Gastrocnemius medialis (tissue), 4 donors: ENCODE data around the gene FSIP1. TPM values are rescaled to one million over a fixed set of nuclear protein-coding genes. Genes with fewer than 3 reads are reported as not detected.

ENCODE experiments used
- ATAC-seq, 2 donors: fragments of 150-250 bp; one replicate each; pipeline ENCODE4 v1.9.1; 2016
- DNase-seq, 2 donors: peaks; one replicate each; pipeline ENCODE4 v3.0.0-alpha.2; 2019
- H3K27ac ChIP-seq, 4 donors: fragments of 200-600 bp; sonication (generic); 1 replicate in 1 of 4; 2 replicates in 3 of 4; pipeline ENCODE4 v1.5.1; 2016 to 2018; ENCODE audit warnings: mild to moderate bottlenecking in 2 of 4, moderate library complexity in 1 of 4
- H3K27me3 ChIP-seq, 3 donors: fragments of 200-600 bp; sonication (generic) in 2 of 3; 1 replicate in 1 of 3; 2 replicates in 2 of 3; pipeline versions ENCODE4 v1.5.1 to v1.6.0; 2016 to 2019; ENCODE audit warnings: mild to moderate bottlenecking in 1 of 3, moderate library complexity in 1 of 3
- H3K36me3 ChIP-seq, 2 donors: fragments of 200-600 bp; sonication (generic) in 1 of 2; one replicate each; pipeline ENCODE4 v1.5.1; 2017 to 2018
- H3K4me1 ChIP-seq, 2 donors: fragments of 200-600 bp; sonication (generic) in 1 of 2; one replicate each; pipeline ENCODE4 v1.5.1; 2016 to 2017; ENCODE audit warnings: mild to moderate bottlenecking in 2 of 2
- H3K4me3 ChIP-seq, 4 donors: fragments of 200-600 bp; sonication (generic) in 3 of 4; 1 replicate in 1 of 4; 2 replicates in 3 of 4; pipeline ENCODE4 v1.5.1; 2016 to 2019; ENCODE audit warnings: mild to moderate bottlenecking in 2 of 4
- H3K9me3 ChIP-seq, 3 donors: fragments of 200-600 bp; sonication (generic) in 2 of 3; 1 replicate in 1 of 3; 2 replicates in 2 of 3; pipeline ENCODE4 v1.5.1; 2016 to 2019
- POLR2A ChIP-seq, 2 donors: fragments of 450-650 bp; IDR thresholded peaks; one replicate each; pipeline ENCODE4 v1.6.1; 2017; ENCODE audit warnings: antibody characterized with exemption in 2 of 2, mild to moderate bottlenecking in 2 of 2, moderate library complexity in 2 of 2
- in situ Hi-C, 4 donors: fragments of 200-750 bp; cut with MboI; loops; one replicate each; pipeline versions ENCODE4 v1.15.0 to v1.8.0; 2017; ENCODE audit warnings: low sequenced_read_pairs in 4 of 4
- intact Hi-C: fragments of 100-400 bp; cut with DNase I; formaldehyde crosslinking; loops from one replicate; pipeline ENCODE4 v1.15.1; 2023; ENCODE audit warnings: low total_unique reads
- total RNA-seq, 4 donors: library from RNA; depleted of rRNA; stranded (reverse); fragments of >200 nt; gene quantifications; one replicate each; pipeline versions ENCODE4 v1.1.0 to v1.2.3, GENCODE V29; 2016
- TF ChIP-seq, protein P1 (sequence below), 5 experiments: fragments of 450-650 bp in 3 of 5; fragments of 200-600 bp in 2 of 5; sonication (generic) in 2 of 5; IDR thresholded peaks in 4 of 5; conservative IDR thresholded peaks in 1 of 5; 1 replicate in 4 of 5; 2 replicates in 1 of 5; pipeline ENCODE4 v1.5.1; 2016 to 2019; ENCODE audit warnings: antibody characterized with exemption in 5 of 5, mild to moderate bottlenecking in 3 of 5, moderate library complexity in 3 of 5

Gene FSIP1
- total RNA-seq, 4 donors from 2014 or later: 0.11 to 23.9 (median 1.0) TPM; not detected in 1

DNA sequence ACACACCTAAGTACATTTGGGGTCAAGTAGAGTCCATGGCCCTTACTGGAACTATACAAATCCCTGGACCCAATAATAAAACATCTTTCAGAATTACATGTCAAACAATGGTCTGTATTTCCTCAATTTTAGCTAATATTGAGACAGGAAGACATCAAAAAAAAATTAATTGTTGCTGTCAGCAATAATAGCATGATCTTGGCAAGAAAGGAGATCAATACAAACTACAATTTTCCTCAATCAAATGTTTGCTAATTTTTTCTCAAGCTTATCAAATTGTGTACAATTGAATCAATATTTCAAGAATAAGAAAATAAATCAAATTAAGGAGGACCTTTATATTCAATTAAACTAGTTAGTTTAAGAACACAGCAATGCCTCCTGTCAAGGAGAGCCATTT, 62.6 kb downstream of the FSIP1 start:
- no peaks in the 10 kb centered on the region for H3K27me3 ChIP-seq
- no peak for ATAC-seq
- no peak for DNase-seq
- no peaks in the 10 kb centered on the region for H3K4me1 ChIP-seq
- H3K4me3 ChIP-seq: no peak overlapping the region
- TF ChIP-seq POLR2A (IDR thresholded peaks at IDR 0.05): no peak
- TF ChIP-seq, protein P1, sequence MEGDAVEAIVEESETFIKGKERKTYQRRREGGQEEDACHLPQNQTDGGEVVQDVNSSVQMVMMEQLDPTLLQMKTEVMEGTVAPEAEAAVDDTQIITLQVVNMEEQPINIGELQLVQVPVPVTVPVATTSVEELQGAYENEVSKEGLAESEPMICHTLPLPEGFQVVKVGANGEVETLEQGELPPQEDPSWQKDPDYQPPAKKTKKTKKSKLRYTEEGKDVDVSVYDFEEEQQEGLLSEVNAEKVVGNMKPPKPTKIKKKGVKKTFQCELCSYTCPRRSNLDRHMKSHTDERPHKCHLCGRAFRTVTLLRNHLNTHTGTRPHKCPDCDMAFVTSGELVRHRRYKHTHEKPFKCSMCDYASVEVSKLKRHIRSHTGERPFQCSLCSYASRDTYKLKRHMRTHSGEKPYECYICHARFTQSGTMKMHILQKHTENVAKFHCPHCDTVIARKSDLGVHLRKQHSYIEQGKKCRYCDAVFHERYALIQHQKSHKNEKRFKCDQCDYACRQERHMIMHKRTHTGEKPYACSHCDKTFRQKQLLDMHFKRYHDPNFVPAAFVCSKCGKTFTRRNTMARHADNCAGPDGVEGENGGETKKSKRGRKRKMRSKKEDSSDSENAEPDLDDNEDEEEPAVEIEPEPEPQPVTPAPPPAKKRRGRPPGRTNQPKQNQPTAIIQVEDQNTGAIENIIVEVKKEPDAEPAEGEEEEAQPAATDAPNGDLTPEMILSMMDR (IDR thresholded peaks at IDR 0.05 in 4 of 5, conservative IDR thresholded peaks at IDR 0.05 in 1 of 5): no peak
- no peak overlapping the region for H3K27ac ChIP-seq
- no peaks in the 10 kb centered on the region for H3K9me3 ChIP-seq
- intact Hi-C loops (no loop called here), in situ Hi-C loops (no loop called here)
- no peaks in the 10 kb centered on the region for H3K36me3 ChIP-seq

DNA sequence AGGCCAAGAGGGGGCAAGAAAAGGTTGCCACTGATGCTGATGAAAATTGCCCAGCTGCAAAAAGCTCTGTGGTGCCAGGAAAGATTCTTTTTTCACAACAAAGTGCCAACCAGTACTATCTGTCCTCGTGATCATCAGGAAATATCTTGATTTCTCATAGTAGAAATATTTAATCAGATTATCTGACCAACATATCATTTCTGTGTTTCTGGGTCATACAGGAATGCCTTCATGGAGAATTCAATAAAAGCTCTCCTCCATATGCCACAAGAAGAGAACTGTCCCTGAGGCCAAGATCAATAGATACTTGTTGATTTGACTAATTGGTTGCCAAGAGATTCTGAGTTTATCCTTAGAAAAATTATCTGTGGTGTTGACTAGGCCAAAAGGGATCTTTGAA, 63.5 kb downstream of the FSIP1 start:
- TF ChIP-seq, protein P1 (IDR thresholded peaks at IDR 0.05 in 4 of 5, conservative IDR thresholded peaks at IDR 0.05 in 1 of 5): no peak
- TF ChIP-seq POLR2A (IDR thresholded peaks at IDR 0.05): no peak
- DNase-seq (no peak), ATAC-seq (no peak)
- no peak overlapping the region for H3K27ac ChIP-seq
- no peaks in the 10 kb centered on the region for H3K27me3 ChIP-seq
- H3K4me3 ChIP-seq: no peak overlapping the region
- no peaks in the 10 kb centered on the region for H3K36me3 ChIP-seq
- in situ Hi-C loops (no loop called here), intact Hi-C loops (no loop called here)
- H3K9me3 ChIP-seq: no peaks in the 10 kb centered on the region
- no peaks in the 10 kb centered on the region for H3K4me1 ChIP-seq

DNA sequence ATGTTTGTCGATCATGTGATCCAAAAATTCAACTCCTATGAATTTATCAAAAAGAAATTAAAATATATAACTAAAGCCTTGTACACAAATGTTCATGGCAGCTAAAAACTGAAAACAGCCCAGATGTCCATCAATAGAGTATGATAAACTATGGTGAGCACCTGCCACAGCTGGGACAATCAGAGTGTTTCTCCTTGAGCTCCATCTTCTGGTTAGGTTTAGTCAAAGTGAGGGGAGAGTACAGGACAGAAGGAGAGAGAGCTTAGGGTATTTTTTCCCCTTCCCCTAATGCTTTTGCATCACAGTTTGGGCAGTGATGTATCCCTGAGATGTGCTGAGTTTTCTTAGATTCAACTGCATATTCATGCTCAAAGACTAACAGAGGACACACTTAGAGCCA, 65.5 kb downstream of the FSIP1 start:
- Histone ChIP-seq H3K27ac (no peak overlapping the region), H3K4me3 (no peak overlapping the region), H3K36me3 (no peaks in the 10 kb centered on the region), H3K9me3 (no peaks in the 10 kb centered on the region), H3K27me3 (no peaks in the 10 kb centered on the region), H3K4me1 (no peaks in the 10 kb centered on the region)
- DNase-seq (no peak), ATAC-seq (no peak)
- TF ChIP-seq, protein P1 (IDR thresholded peaks at IDR 0.05 in 4 of 5, conservative IDR thresholded peaks at IDR 0.05 in 1 of 5): no peak
- TF ChIP-seq POLR2A (IDR thresholded peaks at IDR 0.05): no peak
- intact Hi-C loops (no loop called here), in situ Hi-C loops (no loop called here)

DNA sequence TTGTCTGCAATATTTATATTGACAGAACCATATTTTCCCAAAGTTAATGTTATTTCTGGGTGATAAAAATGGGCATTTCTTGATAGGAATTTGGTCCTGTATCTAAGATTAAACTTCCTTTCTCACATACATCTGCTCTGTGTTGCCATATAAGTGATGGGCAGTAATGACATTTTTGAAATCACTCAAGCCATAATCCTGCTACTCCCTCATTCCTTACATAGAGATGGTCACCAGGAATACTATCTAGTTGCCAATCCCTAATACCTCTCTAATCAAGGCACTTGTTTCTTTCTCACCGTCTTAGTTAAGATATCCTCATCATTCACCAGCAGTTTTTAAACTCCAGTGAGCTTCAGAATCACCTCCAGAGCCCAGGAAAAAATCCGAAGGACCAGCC, 68.4 kb downstream of the FSIP1 start:
- ATAC-seq: no peak
- H3K4me1 ChIP-seq: no peaks in the 10 kb centered on the region
- TF ChIP-seq, protein P1 (IDR thresholded peaks at IDR 0.05 in 4 of 5, conservative IDR thresholded peaks at IDR 0.05 in 1 of 5): no peak
- TF ChIP-seq POLR2A (IDR thresholded peaks at IDR 0.05): no peak
- in situ Hi-C loops (no loop called here), intact Hi-C loops (no loop called here)
- H3K27me3 ChIP-seq: no peaks in the 10 kb centered on the region
- no peaks in the 10 kb centered on the region for H3K36me3 ChIP-seq
- no peak overlapping the region for H3K4me3 ChIP-seq
- no peak for DNase-seq
- H3K27ac ChIP-seq: no peak overlapping the region
- H3K9me3 ChIP-seq: no peaks in the 10 kb centered on the region

DNA sequence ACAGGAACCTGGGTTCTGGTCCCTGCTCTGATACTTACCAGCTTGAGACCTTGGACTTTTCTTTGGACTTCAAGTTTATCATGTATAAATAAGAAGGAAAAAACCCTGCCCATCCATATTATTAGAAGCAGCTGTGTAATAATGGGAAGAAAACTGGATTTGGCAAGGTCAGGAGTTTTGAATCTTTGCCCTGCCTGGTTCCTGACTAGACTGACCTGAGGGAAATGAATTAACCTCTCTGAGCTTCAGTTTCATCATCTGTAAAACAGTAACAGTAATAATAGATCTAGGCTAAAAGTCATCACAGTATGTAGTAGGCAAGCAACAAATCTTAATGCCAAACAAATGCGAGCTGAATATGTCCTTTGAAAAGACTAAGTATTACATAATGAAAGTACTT, 68.8 kb downstream of the FSIP1 start:
- in situ Hi-C loops (no loop called here), intact Hi-C loops (no loop called here)
- Histone ChIP-seq H3K4me1 (no peaks in the 10 kb centered on the region), H3K27me3 (no peaks in the 10 kb centered on the region), H3K36me3 (no peaks in the 10 kb centered on the region), H3K4me3 (no peak overlapping the region), H3K27ac (no peak overlapping the region), H3K9me3 (no peaks in the 10 kb centered on the region)
- ATAC-seq (no peak), DNase-seq (no peak)
- TF ChIP-seq, protein P1 (IDR thresholded peaks at IDR 0.05 in 4 of 5, conservative IDR thresholded peaks at IDR 0.05 in 1 of 5): no peak
- TF ChIP-seq POLR2A (IDR thresholded peaks at IDR 0.05): no peak
